Measurements from ENCODE around the gene PTPRC.

- TF ChIP-seq, protein P1, sequence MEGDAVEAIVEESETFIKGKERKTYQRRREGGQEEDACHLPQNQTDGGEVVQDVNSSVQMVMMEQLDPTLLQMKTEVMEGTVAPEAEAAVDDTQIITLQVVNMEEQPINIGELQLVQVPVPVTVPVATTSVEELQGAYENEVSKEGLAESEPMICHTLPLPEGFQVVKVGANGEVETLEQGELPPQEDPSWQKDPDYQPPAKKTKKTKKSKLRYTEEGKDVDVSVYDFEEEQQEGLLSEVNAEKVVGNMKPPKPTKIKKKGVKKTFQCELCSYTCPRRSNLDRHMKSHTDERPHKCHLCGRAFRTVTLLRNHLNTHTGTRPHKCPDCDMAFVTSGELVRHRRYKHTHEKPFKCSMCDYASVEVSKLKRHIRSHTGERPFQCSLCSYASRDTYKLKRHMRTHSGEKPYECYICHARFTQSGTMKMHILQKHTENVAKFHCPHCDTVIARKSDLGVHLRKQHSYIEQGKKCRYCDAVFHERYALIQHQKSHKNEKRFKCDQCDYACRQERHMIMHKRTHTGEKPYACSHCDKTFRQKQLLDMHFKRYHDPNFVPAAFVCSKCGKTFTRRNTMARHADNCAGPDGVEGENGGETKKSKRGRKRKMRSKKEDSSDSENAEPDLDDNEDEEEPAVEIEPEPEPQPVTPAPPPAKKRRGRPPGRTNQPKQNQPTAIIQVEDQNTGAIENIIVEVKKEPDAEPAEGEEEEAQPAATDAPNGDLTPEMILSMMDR (conservative IDR thresholded peaks at IDR 0.05; ENCODE audit: low read depth, low read length) = no peak
- TF ChIP-seq EZH2 (IDR thresholded peaks at IDR 0.05; ENCODE audit: borderline replicate concordance, low read depth, low read length, poor library complexity, severe bottlenecking) = no peak
Observed at GRCh38 chr1:198655459-198656121, 16.8 kb downstream of the PTPRC start.

All from A673 (cell line).